Activated CD4-positive, CD25-positive, alpha-beta regulatory T cell (primary cell): ENCODE results near the gene ARRDC2.
"Not testable (repeated sequence)": the region's sequence is repeated elsewhere in the genome, so short reads cannot be mapped to it uniquely, and the experiment has no call there.

Source experiments
- DNase-seq, 4 experiments: peaks; one replicate each; lab custom pipeline; 2025; lab: John Stamatoyannopoulos, UW

The ARRDC2 gene

DNA sequence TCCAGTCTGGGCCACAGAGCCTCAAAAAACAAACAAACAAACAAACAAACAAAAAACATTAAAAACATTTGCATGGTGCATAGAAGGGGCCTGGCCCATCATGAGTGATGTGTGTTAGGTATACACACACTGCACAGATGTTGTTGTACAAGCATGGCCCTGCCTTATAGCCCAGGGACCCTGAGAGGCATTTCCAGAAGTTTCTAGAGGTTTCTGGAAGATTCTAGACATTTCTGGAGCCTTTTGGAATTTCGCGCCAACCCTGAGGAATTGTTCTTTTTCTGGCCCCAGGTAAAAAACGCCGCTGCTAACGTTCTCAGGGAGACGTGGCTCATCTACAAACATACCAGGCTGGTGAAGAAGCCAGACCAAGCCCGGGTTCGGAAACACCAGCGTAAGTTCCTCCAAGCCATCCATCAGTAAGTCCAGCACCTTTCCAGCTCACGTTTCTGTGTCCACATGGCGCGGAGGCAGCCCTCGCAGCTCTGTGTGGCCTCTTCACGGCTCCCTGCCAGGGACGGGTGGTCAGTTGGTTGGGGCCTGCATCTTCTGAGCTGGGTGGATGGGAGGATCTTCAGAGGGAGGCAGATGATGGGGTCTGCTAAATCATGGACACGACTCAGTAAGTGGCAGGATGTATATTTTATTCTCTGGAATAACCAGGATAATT lies 18.4 kb upstream of the ARRDC2 start:
- no peak for DNase-seq

GRCh38 chr19:17993076-17993813 lies 14.7 kb upstream of the ARRDC2 start:
- DNase-seq, result no peak

DNA sequence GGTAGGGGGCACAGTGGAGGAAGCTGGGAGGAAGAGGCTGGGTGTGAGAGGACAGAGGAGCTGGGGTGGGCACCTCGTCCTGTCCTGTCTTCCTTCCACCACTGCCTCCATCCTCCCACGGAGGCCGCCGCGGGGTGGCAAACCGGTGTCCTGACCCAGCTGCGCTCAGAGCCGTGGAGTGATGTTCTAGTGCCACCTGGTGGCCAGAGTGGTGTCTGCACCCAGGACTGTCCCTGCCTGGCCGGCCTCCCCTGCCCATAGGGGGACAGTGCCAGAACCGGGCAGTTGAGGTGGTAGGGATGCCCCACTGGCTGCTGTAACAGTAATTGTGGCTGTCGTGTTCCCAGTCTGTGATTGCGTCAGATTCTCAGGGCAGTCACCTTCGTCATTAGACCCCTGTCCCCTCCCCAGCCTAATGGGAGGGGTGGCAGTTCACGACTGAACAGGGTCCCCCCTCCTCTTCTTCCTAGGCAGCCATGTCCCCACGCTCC lies 11.1 kb upstream of the ARRDC2 start:
- peak; percentile 73 to 94 (median 84) for DNase-seq

GRCh38 chr19:17997969-17998826 lies 9.8 kb upstream of the ARRDC2 start:
- no peak for DNase-seq

- DNase-seq, result no peak
Observed at GRCh38 chr19:17998827-17999150, 9.2 kb upstream of the ARRDC2 start.

GRCh38 chr19:17999684-18000479 lies 8.1 kb upstream of the ARRDC2 start:
- no peak for DNase-seq

DNA sequence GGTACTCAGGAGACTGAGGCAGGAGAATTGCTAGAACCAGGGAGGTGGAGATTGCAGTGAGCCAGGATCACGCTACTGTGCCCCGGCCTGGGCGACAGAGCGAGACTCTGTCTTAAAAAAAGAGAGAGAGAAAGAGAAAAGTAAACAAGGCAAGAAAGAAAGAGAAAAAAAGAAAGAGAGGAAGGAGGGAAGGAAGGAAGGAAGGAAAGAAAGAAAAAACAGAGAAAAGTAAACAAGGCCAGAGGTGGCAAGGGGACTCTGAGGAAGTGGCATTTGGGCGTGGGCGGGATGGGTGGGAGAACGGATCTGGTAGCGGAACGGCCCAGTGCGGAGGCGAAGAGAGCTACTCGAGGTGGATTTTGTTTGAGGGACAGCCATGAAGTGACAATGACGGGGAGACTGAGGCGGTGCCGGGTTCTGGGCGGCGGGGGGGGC lies 7.5 kb upstream of the ARRDC2 start:
- no peak for DNase-seq

GRCh38 chr19:18000915-18001776 lies 6.8 kb upstream of the ARRDC2 start:
- peak; percentile 66 to 92 (median 81) for DNase-seq

DNA sequence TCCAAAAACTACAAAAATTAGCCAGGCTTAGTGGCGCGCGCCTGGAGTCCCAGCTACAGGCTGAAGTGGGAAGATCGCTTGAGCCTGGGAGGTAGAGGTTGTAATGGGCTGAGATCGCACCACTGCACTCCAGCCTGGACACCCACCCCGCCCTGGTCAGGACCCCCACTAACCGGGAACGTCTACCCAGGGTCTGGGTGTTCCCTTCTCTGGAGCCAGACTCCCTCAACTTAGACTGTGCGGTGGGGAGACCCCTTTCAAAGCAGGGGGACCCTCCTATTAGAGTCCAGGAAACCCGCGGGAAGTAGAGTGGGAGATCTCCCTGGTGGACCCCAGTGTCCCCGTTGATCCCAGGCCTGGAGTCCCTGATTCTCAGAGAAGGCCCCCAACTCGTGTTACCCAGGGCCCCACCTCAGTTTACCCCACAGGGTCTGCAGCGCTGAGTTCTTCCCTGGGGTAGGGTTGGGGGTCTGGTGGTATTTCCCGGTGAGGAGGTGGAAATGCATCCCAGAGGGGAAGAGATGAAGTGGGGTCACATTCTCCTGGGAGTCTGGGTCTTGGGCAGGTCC lies 6.1 kb upstream of the ARRDC2 start:
- no peak for DNase-seq

DNA sequence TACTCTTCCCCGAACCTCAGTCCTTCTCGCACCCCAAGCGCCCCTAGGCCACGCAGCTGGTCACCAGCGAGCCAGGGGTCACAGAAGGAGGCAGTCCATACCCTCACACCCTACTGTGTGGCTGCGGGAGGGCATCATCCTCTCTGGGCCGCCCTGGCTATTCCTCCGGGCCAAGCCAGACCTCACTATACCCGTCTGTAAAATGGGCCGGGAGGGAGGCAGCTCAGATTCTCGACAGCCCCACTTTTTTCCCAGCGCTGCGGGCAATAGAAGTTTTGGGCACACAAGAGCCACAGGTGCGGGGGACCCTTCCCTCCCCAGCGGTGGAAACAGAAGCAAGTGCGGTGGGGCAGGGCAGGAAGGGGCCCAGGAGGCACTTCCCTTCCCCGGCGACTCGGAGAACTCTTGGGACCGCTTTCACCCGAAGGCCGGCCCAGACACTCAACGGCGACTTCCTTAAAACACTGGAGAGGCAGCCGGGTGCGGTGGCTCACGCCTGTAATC lies 5.6 kb upstream of the ARRDC2 start:
- DNase-seq, result no peak

DNA sequence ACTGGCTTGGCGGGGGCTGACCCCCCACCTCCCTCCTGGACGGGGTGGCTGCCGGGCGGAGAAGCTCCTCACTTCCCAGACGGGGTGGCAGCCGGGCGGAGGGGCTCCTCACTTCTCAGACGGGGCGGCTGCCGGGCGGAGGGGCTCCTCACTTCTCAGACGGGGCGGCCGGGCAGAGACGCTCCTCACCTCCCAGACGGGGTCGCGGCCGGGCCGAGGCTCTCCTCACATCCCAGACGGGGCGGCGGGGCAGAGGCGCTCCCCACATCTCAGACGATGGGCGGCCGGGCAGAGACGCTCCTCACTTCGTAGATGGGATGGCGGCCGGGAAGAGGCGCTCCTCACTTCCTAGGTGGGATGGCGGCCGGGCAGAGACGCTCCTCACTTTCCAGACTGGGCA lies 2.2 kb upstream of the ARRDC2 start:
- not testable (repeated sequence) for DNase-seq

DNA sequence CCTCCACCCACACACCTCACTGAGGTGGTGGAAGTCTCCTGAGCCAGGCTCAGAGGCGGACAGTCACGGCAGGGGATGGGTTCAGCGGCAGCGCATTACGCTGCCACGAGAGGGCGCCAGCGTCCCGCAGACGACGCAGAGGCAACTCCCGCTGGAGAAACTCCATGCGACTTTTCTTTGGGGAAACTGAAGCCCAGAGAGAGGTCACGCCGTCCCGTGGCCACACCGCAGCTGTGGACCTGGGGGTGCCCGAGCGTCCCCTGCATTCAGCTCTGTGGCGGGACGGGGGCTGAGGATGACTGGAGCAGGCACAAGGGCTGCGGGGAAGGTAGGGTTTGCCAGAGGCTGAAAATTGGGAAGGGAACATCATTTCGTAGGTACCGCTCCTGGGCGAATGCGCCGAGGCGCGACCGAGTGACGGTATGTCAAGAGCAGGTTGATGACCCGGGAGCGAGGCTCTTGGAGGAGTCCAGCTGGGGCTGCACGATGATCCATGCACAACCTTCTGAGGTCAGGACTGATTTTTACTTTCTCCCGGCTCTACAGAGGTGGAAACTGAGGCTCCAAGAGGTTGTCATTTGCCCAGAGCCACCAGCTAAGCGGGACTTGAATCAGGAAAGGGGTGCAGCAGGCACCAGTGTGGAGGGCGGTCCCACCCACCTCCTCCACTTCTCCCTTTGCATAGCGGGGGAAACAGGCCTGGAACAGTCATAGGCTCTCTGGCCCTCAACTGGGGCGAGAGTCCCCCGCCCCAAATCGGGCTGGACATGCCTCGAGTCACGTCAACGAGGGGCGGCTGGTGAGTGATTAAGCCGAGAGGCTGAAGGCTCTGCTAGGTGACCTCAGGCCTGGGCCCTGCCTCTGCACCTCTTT lies 690 bp upstream of the ARRDC2 start:
- DNase-seq, result peak; percentile 68 to 72 (median 71)

DNA sequence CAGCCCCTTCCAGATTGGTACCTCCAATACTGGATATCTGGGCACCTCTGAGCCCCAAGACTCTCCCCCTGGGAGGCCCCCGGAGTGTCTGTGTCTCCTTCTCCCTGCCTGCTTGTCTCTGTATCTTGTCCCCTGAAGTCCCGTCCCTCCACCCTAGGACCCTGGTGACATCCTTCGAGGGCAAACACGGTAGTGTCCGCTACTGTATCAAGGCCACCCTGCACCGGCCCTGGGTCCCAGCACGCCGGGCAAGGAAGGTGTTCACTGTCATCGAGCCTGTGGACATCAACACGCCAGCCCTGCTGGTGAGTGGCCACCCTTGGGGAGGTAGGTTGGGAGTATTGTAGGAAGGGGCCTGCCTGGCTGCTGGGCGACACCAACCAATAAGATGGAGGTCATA lies 844 bp downstream of the ARRDC2 start:
- no peak for DNase-seq

DNA sequence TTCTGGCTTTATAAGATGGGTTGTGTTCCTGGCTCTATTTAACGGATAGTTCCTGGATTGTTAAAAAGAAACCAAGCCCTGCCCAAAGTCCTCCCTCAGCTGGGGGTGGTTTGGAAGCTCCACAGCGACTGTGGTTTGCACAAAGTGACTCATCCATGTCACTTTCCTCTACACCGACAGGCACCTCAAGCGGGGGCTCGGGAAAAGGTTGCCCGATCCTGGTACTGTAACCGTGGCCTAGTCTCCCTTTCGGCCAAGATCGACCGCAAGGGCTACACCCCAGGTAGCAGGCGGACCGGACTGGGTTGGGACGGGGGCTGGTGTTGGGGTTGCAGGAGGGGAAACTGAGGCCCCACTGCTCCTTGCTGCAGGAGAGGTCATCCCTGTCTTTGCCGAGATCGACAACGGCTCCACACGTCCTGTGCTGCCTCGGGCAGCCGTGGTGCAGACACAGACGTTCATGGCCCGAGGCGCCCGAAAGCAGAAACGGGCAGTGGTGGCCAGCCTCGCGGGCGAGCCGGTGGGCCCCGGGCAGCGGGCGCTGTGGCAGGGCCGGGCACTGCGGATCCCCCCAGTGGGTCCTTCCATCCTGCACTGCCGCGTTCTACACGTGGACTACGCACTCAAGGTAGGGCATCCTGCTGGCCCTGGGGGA lies 1.6 kb downstream of the ARRDC2 start:
- no peak for DNase-seq

GRCh38 chr19:18010149-18010548 lies 2.2 kb downstream of the ARRDC2 start:
- no peak for DNase-seq

- DNase-seq, result no peak
Observed at GRCh38 chr19:18013210-18014111, 5.5 kb downstream of the ARRDC2 start.

DNA sequence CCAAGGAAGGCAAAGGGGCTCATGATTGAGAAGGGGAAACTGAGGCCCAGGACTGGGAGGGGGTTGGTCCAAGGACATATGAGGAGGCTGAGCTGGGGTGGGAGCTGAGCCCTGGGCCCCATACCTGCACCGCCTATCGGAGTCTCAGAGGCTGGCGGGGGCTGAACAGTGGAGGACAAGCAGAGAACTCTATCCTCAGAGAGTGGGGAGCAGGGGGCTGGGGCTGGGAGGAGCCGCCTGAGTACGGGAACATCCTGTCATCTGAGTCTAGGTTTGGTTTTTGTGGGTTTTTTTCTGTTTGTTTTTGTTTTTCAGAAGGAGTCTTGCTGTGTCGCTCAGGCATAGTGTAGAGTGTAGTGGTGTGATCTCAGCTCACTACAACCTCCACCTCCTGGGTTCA lies 6.2 kb downstream of the ARRDC2 start:
- DNase-seq, result peak in 1 of 4 experiments; percentile 31
